Measurements from ENCODE around the gene PRC1. TPM values are rescaled to one million over a fixed set of nuclear protein-coding genes. Genes with fewer than 3 reads are reported as not detected.

PRC1 gene
- total RNA-seq, 1 experiment from 2014 or later: 125 TPM

- intact Hi-C loops (cut with micrococcal nuclease): no loop called here
- peak overlapping the region; percentile 83 for H3K4me3 Mint-ChIP-seq (ENCODE audit: unreplicated experiment)
- H3K27me3 Mint-ChIP-seq (ENCODE audit: insufficient read depth, unreplicated experiment): no peaks in the 10 kb centered on the region
- no peak for TF ChIP-seq CTCF (IDR thresholded peaks at IDR 0.05; ENCODE audit: unreplicated experiment)
- BruUV-seq (replicated peaks): no TSS peak
- H3K27ac Mint-ChIP-seq (ENCODE audit: low read depth, unreplicated experiment): no peak overlapping the region
- peaks cover 11% of the 10 kb centered on the region for H3K4me1 Mint-ChIP-seq (ENCODE audit: insufficient read depth, unreplicated experiment)
- no peaks in the 10 kb centered on the region for H3K9me3 Mint-ChIP-seq (ENCODE audit: unreplicated experiment)
- CTCF ChIA-PET: interaction anchor here (0.7 to 3.3 kb wide), 5 partner anchors 8 to 89 kb away, joined by 3 to 16 read pairs (median 3); partner anchors contain the start of gene UNC45A
- H3K36me3 Mint-ChIP-seq (ENCODE audit: insufficient read depth, unreplicated experiment): peaks cover 6% of the 10 kb centered on the region
- POLR2A ChIA-PET: interaction anchor here (1.1 to 3.1 kb wide), 3 partner anchors 23 to 67 kb away, joined by 3 to 20 read pairs (median 11); no protein-coding TSS in a partner anchor
- no peak for DNase-seq (ENCODE audit: unreplicated experiment)
Observed at GRCh38 chr15:91023720-91024119, 29.4 kb upstream of the PRC1 start.

- CTCF ChIA-PET: interaction anchor here (0.8 to 3.6 kb wide), 4 partner anchors 10 to 88 kb away, joined by 3 to 21 read pairs (median 10); partner anchors contain the start of genes RCCD1 and UNC45A
- intact Hi-C loops (cut with micrococcal nuclease): no loop called here
- H3K4me1 Mint-ChIP-seq (ENCODE audit: insufficient read depth, unreplicated experiment): peaks cover 18% of the 10 kb centered on the region
- TSS peak; percentile 70 for BruUV-seq (replicated peaks)
- H3K27ac Mint-ChIP-seq (ENCODE audit: low read depth, unreplicated experiment): peak overlapping the region; percentile 83
- H3K36me3 Mint-ChIP-seq (ENCODE audit: insufficient read depth, unreplicated experiment): peaks cover 7% of the 10 kb centered on the region
- DNase-seq (ENCODE audit: unreplicated experiment): no peak
- H3K9me3 Mint-ChIP-seq (ENCODE audit: unreplicated experiment): no peaks in the 10 kb centered on the region
- H3K27me3 Mint-ChIP-seq (ENCODE audit: insufficient read depth, unreplicated experiment): no peaks in the 10 kb centered on the region
- POLR2A ChIA-PET: interaction anchor here (0.5 to 3.2 kb wide), 15 partner anchors 8 to 342 kb away, joined by 3 to 27 read pairs (median 4); partner anchors contain the start of genes BLM, HDDC3, PRC1 and RCCD1
- TF ChIP-seq CTCF (IDR thresholded peaks at IDR 0.05; ENCODE audit: unreplicated experiment): no peak
- H3K4me3 Mint-ChIP-seq (ENCODE audit: unreplicated experiment): peak overlapping the region; percentile 83
Observed at GRCh38 chr15:91022832-91023129, 28.4 kb upstream of the PRC1 start.

- POLR2A ChIA-PET: interaction anchor here (0.5 to 3.2 kb wide), 25 partner anchors 8 to 1997 kb away, joined by 3 to 27 read pairs (median 4); partner anchors contain the start of genes BLM, HDDC3, PRC1 and RCCD1
- BruUV-seq (replicated peaks): TSS peak; percentile 60
- intact Hi-C loops (cut with micrococcal nuclease): no loop called here
- CTCF ChIA-PET: interaction anchor here (0.6 to 3.6 kb wide), 12 partner anchors 11 to 261 kb away, joined by 3 to 21 read pairs (median 4); partner anchors contain the start of genes HDDC3, RCCD1 and UNC45A
- Mint-ChIP-seq H3K27ac (ENCODE audit: low read depth, unreplicated experiment) (peak within 1 kb of the TSS; percentile 83), H3K36me3 (ENCODE audit: insufficient read depth, unreplicated experiment) (peaks cover 12% of the 10 kb centered on the region), H3K4me3 (ENCODE audit: unreplicated experiment) (peak within 1 kb of the TSS; percentile 83), H3K9me3 (ENCODE audit: unreplicated experiment) (no peaks in the 10 kb centered on the region), H3K4me1 (ENCODE audit: insufficient read depth, unreplicated experiment) (peaks cover 18% of the 10 kb centered on the region), H3K27me3 (ENCODE audit: insufficient read depth, unreplicated experiment) (no peaks in the 10 kb centered on the region)
- DNase-seq (ENCODE audit: unreplicated experiment): peak; percentile 87
- TF ChIP-seq CTCF (IDR thresholded peaks at IDR 0.05; ENCODE audit: unreplicated experiment): no peak
Observed at GRCh38 chr15:91022075-91022831, 27.9 kb upstream of the PRC1 start, which contains the start of gene VPS33B. TSS of gene VPS33B (minus strand) at chr15:91022594. CDS start at chr15:91022249, 345 bp downstream.

GRCh38 chr15:91021516-91022074, 27.3 kb upstream of the PRC1 start:
- CTCF ChIA-PET: interaction anchor here (0.6 to 3.6 kb wide), 9 partner anchors 12 to 262 kb away, joined by 3 to 21 read pairs (median 4); partner anchors contain the start of genes HDDC3 and RCCD1
- no TSS peak for BruUV-seq (replicated peaks)
- DNase-seq (ENCODE audit: unreplicated experiment): no peak
- Mint-ChIP-seq H3K4me3 (ENCODE audit: unreplicated experiment) (peak overlapping the region; percentile 83), H3K9me3 (ENCODE audit: unreplicated experiment) (no peaks in the 10 kb centered on the region), H3K27me3 (ENCODE audit: insufficient read depth, unreplicated experiment) (no peaks in the 10 kb centered on the region), H3K36me3 (ENCODE audit: insufficient read depth, unreplicated experiment) (peaks cover 14% of the 10 kb centered on the region), H3K4me1 (ENCODE audit: insufficient read depth, unreplicated experiment) (peaks cover 18% of the 10 kb centered on the region), H3K27ac (ENCODE audit: low read depth, unreplicated experiment) (peak overlapping the region; percentile 83)
- intact Hi-C loops (cut with micrococcal nuclease): no loop called here
- POLR2A ChIA-PET: interaction anchor here (0.6 to 3.2 kb wide), 21 partner anchors 9 to 1998 kb away, joined by 3 to 27 read pairs (median 4); partner anchors contain the start of genes BLM, HDDC3, PRC1 and UNC45A
- no peak for TF ChIP-seq CTCF (IDR thresholded peaks at IDR 0.05; ENCODE audit: unreplicated experiment)
